CD4-positive, alpha-beta T cell treated with Interleukin-4 for 1 hour (primary cell): ENCODE data around the gene ERC2.

Source experiments
- DNase-seq, 2 donors: peaks; one replicate each; pipeline ENCODE4 v3.0.0-alpha.2; 2020 to 2022

The ERC2 gene

GRCh38 chr3:55904716-55905115 lies 563.6 kb downstream of the ERC2 start:
- DNase-seq, result no peak

- no peak for DNase-seq
Measured at GRCh38 chr3:55903680-55904079, 564.6 kb downstream of the ERC2 start.

DNA sequence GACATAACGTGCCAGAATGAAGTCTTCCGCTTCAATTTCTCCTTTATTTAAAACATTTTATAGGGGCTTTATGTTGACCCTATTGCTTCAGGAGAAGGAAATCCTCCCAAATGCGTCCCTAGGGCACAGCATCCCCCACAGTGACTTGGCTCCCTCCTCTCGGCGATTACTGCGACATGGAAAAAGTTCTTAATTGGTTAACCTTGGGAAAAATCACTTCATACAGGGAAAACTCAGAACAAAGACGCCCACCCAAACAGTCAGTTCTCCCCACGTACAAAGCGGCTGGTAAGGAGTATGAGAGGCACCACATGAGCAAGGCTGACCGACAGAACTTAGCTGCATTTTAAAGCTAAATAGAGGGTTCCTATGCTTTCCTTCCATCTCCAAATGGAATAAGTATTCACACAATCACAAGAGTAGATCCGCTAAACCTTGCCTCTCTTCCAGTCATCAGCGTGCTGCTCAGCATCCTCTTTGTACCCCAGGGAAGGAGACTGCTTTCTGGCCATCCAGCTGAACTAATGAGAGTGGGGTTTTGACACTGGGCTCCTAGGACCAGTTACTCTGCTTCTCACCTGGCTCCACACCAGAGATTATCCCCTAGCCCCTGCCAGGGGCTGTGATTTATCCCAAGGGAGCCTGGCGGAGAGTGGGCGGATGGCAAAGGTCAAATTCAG lies 565.9 kb downstream of the ERC2 start:
- no peak for DNase-seq

- no peak for DNase-seq
Measured at GRCh38 chr3:55899887-55900286, 568.4 kb downstream of the ERC2 start.

GRCh38 chr3:55897573-55898224 lies 570.6 kb downstream of the ERC2 start:
- no peak for DNase-seq

GRCh38 chr3:55895897-55896566 lies 572.2 kb downstream of the ERC2 start:
- no peak for DNase-seq

GRCh38 chr3:55894605-55895004 lies 573.7 kb downstream of the ERC2 start:
- no peak for DNase-seq

GRCh38 chr3:55893045-55893664 lies 575.1 kb downstream of the ERC2 start:
- DNase-seq, result no peak

DNA sequence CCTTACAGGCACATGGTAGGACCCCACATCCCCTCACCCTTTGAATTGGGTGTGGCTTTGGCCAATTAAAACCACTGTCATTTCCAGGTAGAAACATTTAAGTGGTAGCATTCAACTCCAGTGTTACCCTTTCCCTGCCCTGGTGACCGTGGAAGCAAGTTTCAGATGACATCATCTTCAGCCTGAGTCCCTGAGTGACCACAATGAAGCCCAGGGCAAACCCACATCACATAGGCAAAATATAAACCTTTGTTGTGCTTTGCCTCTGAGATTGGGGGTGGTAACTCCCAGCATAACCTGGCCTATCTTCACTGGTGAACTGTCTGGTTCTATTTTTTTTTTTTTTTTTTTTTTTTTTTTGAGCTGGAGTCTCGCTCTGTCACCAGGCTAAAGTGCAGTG lies 577.2 kb downstream of the ERC2 start:
- DNase-seq, result no peak

GRCh38 chr3:55888282-55888885 lies 579.9 kb downstream of the ERC2 start:
- no peak for DNase-seq

GRCh38 chr3:55885721-55886120 lies 582.5 kb downstream of the ERC2 start:
- DNase-seq, result no peak

DNA sequence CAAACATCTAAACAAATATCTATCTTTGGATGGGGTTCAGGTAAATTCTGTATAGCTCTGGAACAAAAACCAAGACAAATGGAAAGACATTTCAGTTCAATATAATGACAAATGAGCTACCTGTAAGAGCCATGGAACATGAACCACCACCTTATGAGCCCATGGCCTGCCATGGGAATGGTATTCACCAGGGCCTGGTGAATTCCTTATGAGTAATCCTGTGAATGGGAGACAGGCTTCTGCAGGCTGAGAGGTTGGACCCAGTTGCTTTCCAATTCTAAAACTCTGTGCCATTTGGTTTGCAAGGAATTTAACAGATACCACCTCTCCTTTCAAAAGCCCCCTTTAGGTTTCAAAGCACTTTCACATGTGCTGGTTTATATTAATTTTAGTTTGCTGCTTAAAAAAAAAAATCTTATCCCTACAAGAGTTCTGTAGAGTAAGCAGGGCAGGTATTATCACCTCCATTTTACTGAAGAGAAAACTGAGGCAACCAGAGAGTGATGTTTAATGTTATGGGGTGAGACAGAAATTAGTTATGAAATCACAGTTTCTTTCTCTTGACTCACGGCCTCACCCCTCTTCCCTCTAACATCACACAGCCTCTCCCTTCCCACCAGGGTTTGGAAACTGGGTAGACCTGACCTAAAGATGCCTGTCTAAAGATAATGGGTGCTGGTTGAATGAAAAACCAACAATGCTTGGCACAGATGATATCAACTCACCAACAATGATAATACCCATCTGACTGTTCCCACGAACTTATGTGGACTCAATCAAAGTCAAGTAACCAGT lies 583.6 kb downstream of the ERC2 start:
- no peak for DNase-seq

DNA sequence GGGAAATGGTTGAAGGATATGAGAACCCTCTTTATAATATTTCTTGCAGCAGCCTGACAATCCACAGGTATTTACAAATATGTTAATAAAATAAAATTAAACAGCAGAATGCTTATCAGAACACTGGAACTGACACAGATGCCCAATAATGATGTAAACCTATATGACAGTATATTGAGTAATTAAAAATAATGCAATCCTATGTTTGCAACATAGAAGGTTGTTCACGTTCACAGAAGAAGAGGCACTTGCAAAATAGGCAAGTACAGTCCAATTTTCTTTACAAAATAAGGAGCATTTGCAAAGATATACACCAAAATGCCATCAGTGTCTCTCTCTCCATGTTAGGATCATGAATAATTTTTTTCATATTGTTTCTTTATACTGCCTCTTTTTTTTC lies 584.2 kb downstream of the ERC2 start:
- DNase-seq, result no peak

GRCh38 chr3:55882006-55882405 lies 586.3 kb downstream of the ERC2 start:
- DNase-seq, result no peak

- no peak for DNase-seq
Measured at GRCh38 chr3:55880357-55880756, 587.9 kb downstream of the ERC2 start.

GRCh38 chr3:55879901-55880331 lies 588.4 kb downstream of the ERC2 start:
- DNase-seq, result no peak

- no peak for DNase-seq
Measured at GRCh38 chr3:55877703-55878102, 590.6 kb downstream of the ERC2 start.

GRCh38 chr3:55876560-55876959 lies 591.7 kb downstream of the ERC2 start:
- DNase-seq, result no peak

GRCh38 chr3:55875113-55875512 lies 593.2 kb downstream of the ERC2 start:
- DNase-seq, result no peak

DNA sequence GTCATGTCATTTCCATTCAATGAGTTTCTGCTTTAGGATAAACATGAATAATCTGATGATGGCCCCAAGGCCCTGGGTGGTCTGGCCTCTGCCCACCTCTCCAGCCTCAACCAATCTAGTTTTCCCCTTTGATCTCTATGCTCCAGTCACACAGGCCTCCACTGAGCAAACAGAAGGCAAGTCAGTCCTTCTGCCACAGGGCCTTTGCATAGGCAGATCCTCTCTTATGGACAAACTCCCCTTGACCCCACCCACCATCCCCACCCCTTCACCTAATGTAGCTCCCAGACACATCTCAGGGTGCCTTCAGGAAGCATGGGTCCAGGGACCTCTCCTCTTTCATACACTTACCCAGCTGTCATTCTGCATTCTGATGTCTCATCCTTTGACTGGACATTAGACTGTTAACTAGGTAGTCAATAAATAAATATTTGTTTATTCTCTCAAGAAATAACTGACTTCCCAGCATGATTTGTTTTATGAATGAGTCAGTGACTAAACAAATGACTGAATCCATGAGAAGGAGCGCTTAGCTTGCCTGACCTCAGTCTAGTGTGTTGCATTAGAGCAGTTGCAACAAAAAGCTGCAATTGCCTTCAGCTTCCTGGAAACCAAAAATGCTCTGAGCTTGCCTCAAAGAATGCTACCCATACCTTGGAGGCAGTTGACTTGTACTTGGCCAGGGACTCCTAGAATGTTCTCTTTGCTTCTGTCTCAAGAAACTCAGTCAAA lies 594.6 kb downstream of the ERC2 start:
- DNase-seq, result no peak

- DNase-seq, result no peak
Measured at GRCh38 chr3:55870594-55870993, 597.7 kb downstream of the ERC2 start.

DNA sequence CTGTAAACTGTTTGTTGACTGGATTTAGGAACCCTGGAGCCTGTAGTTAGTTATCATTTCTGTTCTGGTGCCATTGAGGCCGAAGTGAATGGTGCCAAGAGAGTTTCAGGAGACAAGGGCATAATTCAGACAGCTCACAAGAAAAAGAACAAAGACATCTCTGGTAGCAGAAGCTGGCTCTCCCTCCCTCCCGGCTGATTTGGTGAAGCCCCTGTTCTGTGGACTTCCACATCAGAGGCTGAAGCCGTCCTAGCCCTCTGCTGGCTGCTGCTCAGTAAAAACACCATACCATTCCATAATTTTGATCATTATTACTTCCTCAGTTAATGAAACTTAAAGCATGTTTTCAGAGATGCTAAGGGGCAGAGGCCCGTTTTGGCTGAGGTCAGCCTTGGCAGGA lies 599.9 kb downstream of the ERC2 start:
- no peak for DNase-seq
